ENCODE data around the gene CEP295NL. TPM values are rescaled to one million over a fixed set of nuclear protein-coding genes. Genes with fewer than 3 reads are reported as not detected.

CEP295NL gene
- total RNA-seq, 1 experiment from 2014 or later, result 1.9 TPM

GRCh38 chr17:78934681-78935418 lies 31.8 kb upstream of the CEP295NL start:
- H2AFZ ChIP-seq (ENCODE audit: low read depth, low read length, poor library complexity, severe bottlenecking), result peak overlapping the region; percentile 68
- no peaks in the 10 kb centered on the region for H3K9me2 ChIP-seq (ENCODE audit: insufficient read depth)
- H3K9me3 ChIP-seq (ENCODE audit: control insufficient read depth in 1 of 2, insufficient read depth in 1 of 2, low read depth in 1 of 2, low read length in 2 of 2), result no peaks in the 10 kb centered on the region
- no peak overlapping the region; the same call in 1 of the 2 replicates for H3K27ac ChIP-seq (ENCODE audit: low read depth, low read length)
- no peaks in the 10 kb centered on the region for H4K20me1 ChIP-seq (ENCODE audit: insufficient read depth)
- H3K9ac ChIP-seq (ENCODE audit: low read length), result peak overlapping the region; percentile 48
- ChIA-PET CTCF (interaction anchor here (0.5 to 1.6 kb wide), 3 partner anchors 37 to 69 kb away, joined by 3 to 6 read pairs (median 5); no protein-coding TSS in a partner anchor), RAD21 (ENCODE audit: low non-redundant PET in 1 of 2, low total read pairs in 2 of 2, uncharacterized antibody in 2 of 2, unreplicated experiment in 2 of 2) (interaction anchor here in 1 of 2 experiments (0.6 kb wide), 1 partner anchor 61 kb away, joined by 3 read pairs; no protein-coding TSS in a partner anchor), POLR2A (interaction anchor here (1.0 to 2.2 kb wide), 2 partner anchors 9 to 12 kb away, joined by 4 to 12 read pairs; no protein-coding TSS in a partner anchor)
- BruUV-seq (replicated peaks), result no TSS peak
- intact Hi-C loops (cut with micrococcal nuclease), result no loop called here
- DNase-seq (ENCODE audit: low read depth, low spot score) (no peak), ATAC-seq (no peak)
- H3K4me1 ChIP-seq (ENCODE audit: control insufficient read depth in 1 of 2, insufficient read depth in 2 of 2, low read length in 2 of 2), result peaks cover 26 to 72% of the 10 kb centered on the region in 2 experiments
- no peaks in the 10 kb centered on the region for H3K36me3 ChIP-seq (ENCODE audit: control insufficient read depth in 1 of 2, insufficient read depth in 2 of 2, low read length in 2 of 2)
- no peaks in the 10 kb centered on the region for H3K79me2 ChIP-seq (ENCODE audit: insufficient read depth, low read length)
- H3K27me3 ChIP-seq (ENCODE audit: insufficient read depth, low read length), result no peaks in the 10 kb centered on the region
- no peak overlapping the region for H3K4me3 ChIP-seq (replicated peaks in 1 of 2; ENCODE audit: low read depth in 1 of 2, low read length in 2 of 2)
- TF ChIP-seq ELF1 (IDR thresholded peaks at IDR 0.05; ENCODE audit: borderline replicate concordance, low read depth) (no peak), MAX (IDR thresholded peaks at IDR 0.05) (no peak), SRF (IDR thresholded peaks at IDR 0.05; ENCODE audit: low read depth) (no peak), SIN3A (IDR thresholded peaks at IDR 0.05; ENCODE audit: low read depth) (no peak), EGR1 (IDR thresholded peaks at IDR 0.05; ENCODE audit: low read depth) (no peak), POLR2A (IDR thresholded peaks at IDR 0.05; ENCODE audit: borderline replicate concordance, extremely low read depth, insufficient read depth, insufficient read length) (no peak), ZBTB33 (IDR thresholded peaks at IDR 0.05; ENCODE audit: extremely low read depth, insufficient replicate concordance, low read length) (no peak), FOSL1 (IDR thresholded peaks at IDR 0.05; ENCODE audit: low read depth) (no peak), SP1 (IDR thresholded peaks at IDR 0.05; ENCODE audit: low read depth) (no peak), POLR2AphosphoS5 (IDR thresholded peaks at IDR 0.05; ENCODE audit: low read depth, low read length) (no peak), TCF7L2 (IDR thresholded peaks at IDR 0.05; ENCODE audit: borderline replicate concordance, extremely low read depth, insufficient read depth, insufficient read length) (no peak), JUND (IDR thresholded peaks at IDR 0.05) (no peak)
- TF ChIP-seq, protein P1, sequence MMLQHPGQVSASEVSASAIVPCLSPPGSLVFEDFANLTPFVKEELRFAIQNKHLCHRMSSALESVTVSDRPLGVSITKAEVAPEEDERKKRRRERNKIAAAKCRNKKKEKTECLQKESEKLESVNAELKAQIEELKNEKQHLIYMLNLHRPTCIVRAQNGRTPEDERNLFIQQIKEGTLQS (IDR thresholded peaks at IDR 0.05), result no peak
- H3K4me2 ChIP-seq (ENCODE audit: low read length), result peak overlapping the region; percentile 71

Data from HCT116 (cell line).